Pancreas (tissue), 10 donors: ENCODE results near the gene NOL4L. TPM values are rescaled to one million over a fixed set of nuclear protein-coding genes. Genes with fewer than 3 reads are reported as not detected.

Experiments
- ATAC-seq, 4 donors: fragments of 200-7000 bp; cut with Tn5 transposase; one replicate each; pipeline versions ENCODE4 v1.8.0 to v1.9.1; 2020; ENCODE audit warnings: mild to moderate bottlenecking in 4 of 4, moderate library complexity in 4 of 4
- DNase-seq, 6 donors: peaks; one replicate each; pipeline ENCODE4 v3.0.0-alpha.2; 2020
- FAIRE-seq: peaks from 2 replicates; lab custom pipeline; 2012; peaks lifted over from hg19 to GRCh38; lab: Jason Lieb, UNC
- H3K27ac ChIP-seq, 4 donors: fragments of 200-600 bp; sonication (generic); 1 replicate in 3 of 4; 2 replicates in 1 of 4; pipeline versions ENCODE4 v1.5.0 to v1.8.0; 2020
- H3K27me3 ChIP-seq, 4 donors: fragments of 200-600 bp; one replicate each; pipeline ENCODE4 v1.8.0; 2021
- H3K36me3 ChIP-seq, 3 donors: fragments of 200-600 bp; sonication (generic) in 1 of 3; one replicate each; pipeline versions ENCODE4 v1.5.0 to v1.8.0; 2020 to 2021
- H3K4me1 ChIP-seq, 3 donors: fragments of 200-600 bp; one replicate each; pipeline ENCODE4 v1.8.0; 2021
- H3K4me3 ChIP-seq, 4 donors: fragments of 200-600 bp; sonication (generic) in 2 of 4; one replicate each; pipeline versions ENCODE4 v1.5.0 to v1.8.0; 2020 to 2021
- H3K9me3 ChIP-seq, 4 donors: fragments of 200-600 bp; one replicate each; pipeline ENCODE4 v1.8.0; 2021
- WGBS, 2 donors: extraction: QIAGEN DNeasy Blood & Tissue Kit; methylation state at CpG; one replicate each; pipeline ENCODE4 v1.1.7; 2013; 5-methylcytosine and 5-hydroxymethylcytosine counted together
- intact Hi-C, 3 donors: fragments of 100-400 bp; cut with DNase I; formaldehyde crosslinking; loops; one replicate each; pipeline versions ENCODE4 v1.11.1 to v1.14.2; 2022
- polyA plus RNA-seq, 2 donors: library from polyadenylated mRNA; stranded (reverse); fragments of 200-250 nt; gene quantifications; one replicate each; pipeline ENCODE4 v1.2.3, GENCODE V29; 2013
- total RNA-seq, 6 donors: library from RNA; stranded (reverse); fragmentation: NEBNext Ultra II Directional in 4 of 6; extraction: Animal tissue kit (Norgen Biotek cat#: 25700) in 4 of 6; gene quantifications; one replicate each; pipeline versions ENCODE4 v1.2.1 to v1.2.4, GENCODE V29; 2021 to 2023
- TF ChIP-seq, protein P1 (sequence below), 4 donors: fragments of 200-600 bp; sonication (generic) in 3 of 4; IDR thresholded peaks; one replicate each; pipeline versions ENCODE4 v1.5.0 to v1.8.0; 2021; ENCODE audit warnings: antibody characterized with exemption in 4 of 4
- donor health status: healthy with polysubstance abuse.
- donor health status: DM: no; HTN: no; CAD: no; lungs with moderate emphysema.
- donor health status: DM: no; HTN: no; CAD: no.
- donor health status: control.
- donor health status: control.
- donor health status: Bipolar disorder and iron deficiency.
- donor health status: DM: yes; HTN: yes; CAD: no.
- donor health status: DM: no; HTN: no; CAD: no.
- donor health status: DM: no; HTN: no; CAD: no.
- donor health status: DM: yes; HTN: yes; CAD: no.

The NOL4L gene
- total and polyA plus RNA-seq, 8 donors, result 8.7 to 14.5 (median 10.2) TPM

DNA sequence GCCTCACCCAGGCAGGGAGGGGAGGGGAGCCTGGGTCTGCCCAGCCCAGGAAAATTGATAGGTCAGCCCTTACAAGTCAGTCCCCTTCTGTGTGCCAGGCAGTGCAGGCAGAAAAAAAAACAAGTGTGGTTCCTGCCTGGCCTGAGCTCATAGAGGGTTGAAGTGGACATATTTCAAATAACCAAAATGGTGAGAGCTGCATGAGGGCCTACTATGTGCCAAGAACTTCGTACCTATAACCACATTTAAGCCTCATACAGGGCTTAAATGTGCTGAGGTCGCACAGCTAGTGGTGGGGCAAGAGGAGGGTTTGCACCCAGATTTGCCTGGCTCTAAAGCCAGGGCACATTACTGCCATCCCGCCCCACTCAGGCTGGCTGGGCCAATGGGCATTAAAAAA, 6.9 kb upstream of the NOL4L start:
- no peak for DNase-seq
- no peaks in the 10 kb centered on the region for H3K27me3 ChIP-seq
- intact Hi-C loops, result no loop called here
- no peaks in the 10 kb centered on the region for H3K9me3 ChIP-seq
- H3K36me3 ChIP-seq, result no peaks in the 10 kb centered on the region
- no peaks in the 10 kb centered on the region for H3K4me1 ChIP-seq
- no peak overlapping the region for H3K27ac ChIP-seq
- TF ChIP-seq, protein P1, sequence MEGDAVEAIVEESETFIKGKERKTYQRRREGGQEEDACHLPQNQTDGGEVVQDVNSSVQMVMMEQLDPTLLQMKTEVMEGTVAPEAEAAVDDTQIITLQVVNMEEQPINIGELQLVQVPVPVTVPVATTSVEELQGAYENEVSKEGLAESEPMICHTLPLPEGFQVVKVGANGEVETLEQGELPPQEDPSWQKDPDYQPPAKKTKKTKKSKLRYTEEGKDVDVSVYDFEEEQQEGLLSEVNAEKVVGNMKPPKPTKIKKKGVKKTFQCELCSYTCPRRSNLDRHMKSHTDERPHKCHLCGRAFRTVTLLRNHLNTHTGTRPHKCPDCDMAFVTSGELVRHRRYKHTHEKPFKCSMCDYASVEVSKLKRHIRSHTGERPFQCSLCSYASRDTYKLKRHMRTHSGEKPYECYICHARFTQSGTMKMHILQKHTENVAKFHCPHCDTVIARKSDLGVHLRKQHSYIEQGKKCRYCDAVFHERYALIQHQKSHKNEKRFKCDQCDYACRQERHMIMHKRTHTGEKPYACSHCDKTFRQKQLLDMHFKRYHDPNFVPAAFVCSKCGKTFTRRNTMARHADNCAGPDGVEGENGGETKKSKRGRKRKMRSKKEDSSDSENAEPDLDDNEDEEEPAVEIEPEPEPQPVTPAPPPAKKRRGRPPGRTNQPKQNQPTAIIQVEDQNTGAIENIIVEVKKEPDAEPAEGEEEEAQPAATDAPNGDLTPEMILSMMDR (IDR thresholded peaks at IDR 0.05), result no peak
- no peak overlapping the region for H3K4me3 ChIP-seq
- no peak for ATAC-seq
- 84 to 90% methylated on average over 3 of the region's 3 CpGs for WGBS, 2 donors
- FAIRE-seq, result no peak

- WGBS, 2 donors, result 65% methylated on average over 5 of the region's 5 CpGs
- Histone ChIP-seq H3K4me3 (no peak overlapping the region), H3K4me1 (peaks cover 0 to 4% (median 0%) of the 10 kb centered on the region in 3 donors), H3K27me3 (no peaks in the 10 kb centered on the region), H3K27ac (no peak overlapping the region), H3K9me3 (no peaks in the 10 kb centered on the region), H3K36me3 (no peaks in the 10 kb centered on the region)
- ATAC-seq (no peak), FAIRE-seq (no peak), DNase-seq (no peak)
- TF ChIP-seq, protein P1 (IDR thresholded peaks at IDR 0.05), result no peak
- intact Hi-C loops, result no loop called here
Measured at GRCh38 chr20:32589769-32590168, 4.6 kb upstream of the NOL4L start.

- TF ChIP-seq, protein P1 (IDR thresholded peaks at IDR 0.05), result no peak
- ATAC-seq (no peak), DNase-seq (no peak), FAIRE-seq (no peak)
- H3K9me3 ChIP-seq, result no peaks in the 10 kb centered on the region
- H3K27ac ChIP-seq, result no peak overlapping the region
- no peak overlapping the region for H3K4me3 ChIP-seq
- no peaks in the 10 kb centered on the region for H3K27me3 ChIP-seq
- H3K36me3 ChIP-seq, result no peaks in the 10 kb centered on the region
- peaks cover 0 to 4% (median 0%) of the 10 kb centered on the region in 3 donors for H3K4me1 ChIP-seq
- WGBS, 2 donors, result 83 to 87% methylated on average over 5 of the region's 5 CpGs
- intact Hi-C loops, result no loop called here
Measured at GRCh38 chr20:32589256-32589655, 4.1 kb upstream of the NOL4L start.

- Histone ChIP-seq H3K27ac (no peak overlapping the region), H3K27me3 (no peaks in the 10 kb centered on the region), H3K9me3 (no peaks in the 10 kb centered on the region), H3K4me1 (peaks cover 0 to 4% (median 0%) of the 10 kb centered on the region in 3 donors), H3K4me3 (no peak overlapping the region), H3K36me3 (no peaks in the 10 kb centered on the region)
- DNase-seq, result no peak
- no peak for FAIRE-seq
- ATAC-seq, result no peak
- WGBS, 2 donors, result 74 to 88% methylated on average over 5 of the region's 5 CpGs
- intact Hi-C loops, result no loop called here
- TF ChIP-seq, protein P1 (IDR thresholded peaks at IDR 0.05), result no peak
Measured at GRCh38 chr20:32588040-32588439, 2.9 kb upstream of the NOL4L start.

DNA sequence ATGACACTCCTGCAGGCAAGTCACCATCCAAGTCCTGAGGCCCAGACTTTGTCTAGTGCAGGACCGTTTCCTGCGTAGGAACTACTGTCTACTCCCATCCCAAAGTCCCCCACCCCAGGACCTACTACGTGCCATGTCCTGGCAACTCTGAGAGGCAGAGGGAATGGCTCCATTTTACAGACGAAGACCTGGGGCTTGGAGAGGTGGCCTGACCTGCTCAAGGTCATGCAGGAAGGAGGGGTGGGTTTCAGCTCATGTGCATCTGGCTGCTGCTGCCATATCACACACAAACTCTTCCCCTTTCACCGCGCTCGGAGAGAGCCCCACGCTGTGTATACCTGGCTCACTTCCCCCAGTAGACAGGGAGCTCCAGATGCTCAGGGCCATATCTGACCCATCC, 1.2 kb upstream of the NOL4L start:
- no peak for ATAC-seq
- Histone ChIP-seq H3K27ac (no peak overlapping the region), H3K9me3 (no peaks in the 10 kb centered on the region), H3K4me1 (peaks cover 0 to 4% (median 0%) of the 10 kb centered on the region in 3 donors), H3K4me3 (no peak overlapping the region), H3K27me3 (no peaks in the 10 kb centered on the region), H3K36me3 (no peaks in the 10 kb centered on the region)
- FAIRE-seq, result no peak
- TF ChIP-seq, protein P1 (IDR thresholded peaks at IDR 0.05), result no peak
- intact Hi-C loops, result no loop called here
- 53 to 55% methylated on average over 8 of the region's 8 CpGs for WGBS, 2 donors
- no peak for DNase-seq
